ENCODE measurements around the gene AP5B1.
"Not testable (repeated sequence)": the region's sequence is repeated elsewhere in the genome, so short reads cannot be mapped to it uniquely, and the experiment has no call there.

AP5B1 gene

DNA sequence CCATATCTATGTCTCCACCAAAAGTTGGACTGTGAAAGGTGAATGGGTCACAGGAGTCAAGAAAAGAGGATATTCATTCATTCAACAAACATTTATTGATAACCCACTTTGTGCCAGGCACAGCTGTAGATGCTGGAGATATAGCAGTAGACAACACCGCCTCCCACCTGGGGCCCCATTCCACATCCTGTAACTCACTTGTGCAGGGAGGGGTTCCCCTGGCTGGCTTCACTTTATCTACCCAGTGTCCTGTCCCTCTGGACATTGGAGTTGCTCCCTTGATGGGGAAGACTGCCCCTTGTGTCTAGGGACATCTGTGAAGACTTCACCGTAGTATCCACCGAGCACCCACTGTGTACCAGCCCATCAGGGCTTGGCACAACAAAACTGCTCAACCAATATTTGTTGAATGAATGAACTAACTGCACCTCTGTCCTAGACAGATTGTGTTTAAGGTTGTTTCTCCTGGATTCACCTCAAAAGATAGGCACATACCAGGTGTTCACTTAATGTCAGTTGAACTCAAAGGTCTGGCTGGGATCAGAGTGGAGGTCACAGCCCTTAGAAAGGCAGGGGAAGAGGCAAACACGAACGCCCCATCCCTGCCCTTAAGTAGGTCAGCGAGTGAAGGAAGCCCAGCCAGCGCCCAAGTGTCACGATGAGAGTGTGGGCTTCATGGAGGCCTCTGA, 4.7 kb upstream of the AP5B1 start:
- DNase-seq = peak in 1 of 2 donors; percentile 19

DNA sequence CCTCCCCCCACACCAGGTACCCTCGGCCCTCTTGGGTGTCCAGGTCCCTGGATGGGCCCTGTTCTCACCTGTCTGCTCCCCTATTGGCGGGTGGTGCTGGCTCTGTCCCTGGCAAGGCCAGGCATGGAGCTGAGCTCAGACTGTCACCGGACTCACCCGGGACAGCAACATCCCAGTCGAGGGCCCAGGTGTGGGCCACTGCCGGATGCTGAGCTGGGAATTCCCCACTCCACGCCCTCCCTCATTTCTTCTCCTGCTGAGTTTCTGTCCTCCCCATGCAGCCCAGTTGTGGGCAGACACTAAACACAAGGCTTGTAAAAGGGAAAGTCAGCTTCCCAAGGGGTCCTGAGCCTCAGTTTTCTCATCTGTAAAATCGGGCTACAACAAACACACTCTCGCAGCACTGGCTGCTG, 2.0 kb upstream of the AP5B1 start:
- DNase-seq = no peak

DNA sequence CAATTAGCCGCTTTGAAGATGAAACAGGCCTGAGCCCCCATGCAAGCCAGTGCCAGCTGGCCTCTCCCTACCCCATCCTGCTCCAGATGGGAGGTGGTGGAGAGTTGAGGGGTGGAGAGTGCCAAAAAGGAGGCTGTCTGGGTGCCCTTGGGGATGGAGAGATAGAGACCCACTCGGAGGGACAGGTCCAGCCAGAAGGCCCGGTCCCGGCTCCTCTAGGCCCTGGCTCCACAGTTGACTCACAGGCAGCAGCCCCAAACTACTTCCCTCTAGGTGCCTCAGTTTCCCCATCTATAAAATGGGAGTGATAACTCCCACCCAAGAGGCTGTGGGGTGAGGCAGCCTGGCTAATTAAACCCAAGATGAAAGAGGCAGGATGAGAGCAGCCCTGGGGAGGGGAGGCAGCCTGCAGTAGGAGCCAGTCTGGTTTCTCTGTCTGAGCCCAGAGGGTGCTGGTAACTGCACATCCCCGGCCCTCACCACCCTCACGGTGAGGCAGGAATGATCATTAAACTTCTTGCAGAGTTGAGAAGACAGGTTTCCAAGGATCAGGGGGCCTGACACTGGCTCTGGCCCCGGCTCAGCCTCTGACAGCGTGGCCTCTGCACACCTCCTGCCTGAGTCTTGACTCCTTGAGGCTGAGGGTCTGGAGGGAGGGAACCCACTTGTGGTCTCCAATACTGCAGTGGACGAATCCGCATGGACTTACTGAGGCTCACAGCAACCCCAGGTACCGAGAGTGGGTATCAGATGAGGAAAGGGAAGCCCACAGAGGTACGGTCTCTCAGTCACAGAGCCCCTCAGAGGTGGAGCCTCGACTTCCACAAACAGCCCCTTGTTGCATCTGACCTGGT, 1.4 kb upstream of the AP5B1 start:
- DNase-seq = no peak

DNA sequence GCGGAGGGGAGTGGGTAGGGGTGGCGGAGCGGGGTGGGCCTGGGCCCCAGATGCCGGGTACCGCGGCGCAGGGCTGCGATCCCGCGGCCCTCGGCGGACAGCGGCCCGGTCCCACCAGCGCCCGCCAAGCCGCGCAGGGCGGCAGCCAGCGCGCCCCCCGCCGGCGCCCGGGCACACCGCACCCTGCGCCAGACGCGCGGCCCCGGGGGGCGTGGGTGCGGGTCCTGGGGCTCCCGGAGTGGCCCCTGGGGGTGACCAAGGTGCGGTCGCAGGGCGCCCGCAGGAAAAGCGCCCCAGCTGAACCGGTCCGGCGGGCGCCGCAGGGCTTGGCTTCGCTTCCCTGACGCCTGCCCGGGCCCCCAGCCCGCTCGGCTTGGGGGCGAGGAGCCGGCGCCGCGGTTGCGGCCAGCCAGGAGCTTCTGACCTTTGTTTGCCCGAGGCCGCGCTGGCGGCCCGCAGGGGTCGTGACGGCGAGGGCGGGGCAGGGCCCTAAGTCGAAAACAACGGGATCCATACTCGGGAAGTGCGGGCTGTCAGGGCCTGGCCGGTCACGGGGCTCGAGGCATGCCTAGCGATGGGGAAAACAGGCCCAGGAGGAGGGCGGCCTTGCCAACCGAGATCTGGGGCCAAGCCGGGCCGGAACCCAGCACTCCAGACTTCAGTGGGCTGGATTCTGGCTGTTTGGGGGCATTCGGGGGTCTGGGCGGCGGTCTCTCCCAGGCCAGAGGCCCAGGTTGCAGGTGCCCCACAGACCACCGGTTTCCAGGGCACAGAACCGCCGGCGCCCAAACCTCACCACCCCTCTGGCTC, 581 bp upstream of the AP5B1 start:
- no peak for DNase-seq

DNA sequence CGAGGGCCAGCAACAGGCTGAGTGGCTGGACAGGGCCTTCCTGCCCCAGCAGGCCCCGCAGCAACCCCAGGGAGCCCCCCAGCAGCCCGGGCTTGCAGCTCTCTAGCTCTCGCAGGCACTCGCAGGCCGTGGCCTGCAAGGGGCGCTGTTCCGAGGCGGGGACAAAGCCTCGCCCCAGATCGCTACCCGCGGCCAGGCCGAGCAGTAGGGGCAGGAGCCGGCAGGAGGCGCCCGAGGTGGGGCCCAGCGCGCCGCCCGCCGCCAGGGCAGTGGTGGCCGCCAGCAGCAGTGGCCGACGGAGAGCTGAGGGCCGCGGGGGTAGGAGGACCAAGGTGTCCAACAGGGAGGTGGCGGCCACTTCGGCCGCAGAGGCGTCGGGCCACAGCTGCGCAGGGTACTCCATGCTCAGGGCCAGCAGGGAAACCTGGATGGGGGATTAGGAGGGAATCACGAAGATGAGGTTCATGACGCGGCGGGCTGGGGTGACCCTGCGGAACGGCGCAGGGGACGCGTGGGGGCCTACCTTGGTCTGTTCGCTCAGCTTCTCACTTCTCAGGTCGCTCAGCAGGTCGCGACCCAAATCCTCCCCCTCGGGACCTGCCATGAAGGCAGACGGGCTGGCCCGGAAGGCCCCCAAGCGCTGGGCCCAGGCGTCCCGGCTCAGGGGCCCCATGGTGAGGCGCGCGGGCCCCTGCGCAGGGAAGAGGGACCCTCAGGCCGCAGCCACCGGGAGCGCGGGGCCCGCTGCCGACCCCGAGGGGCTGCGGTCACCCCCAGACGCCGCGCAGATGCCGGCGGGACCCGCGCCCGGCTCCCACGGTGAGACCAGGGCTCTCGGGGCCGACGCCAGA, 632 bp downstream of the AP5B1 start:
- DNase-seq = peak; percentile 81

DNA sequence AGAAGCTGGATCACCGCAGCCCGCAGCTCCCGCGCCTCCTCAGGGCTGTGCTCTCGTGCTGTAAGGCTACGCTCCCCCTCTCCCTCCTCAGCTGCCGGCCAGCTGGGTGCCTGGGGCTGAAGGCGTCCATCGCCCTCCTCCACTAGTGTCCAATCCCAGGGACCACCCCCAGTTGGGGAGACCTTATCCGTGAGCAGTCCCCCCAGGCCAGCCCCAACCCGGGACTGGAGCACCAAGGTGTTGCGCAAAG, 1.2 kb downstream of the AP5B1 start:
- no peak for DNase-seq

DNA sequence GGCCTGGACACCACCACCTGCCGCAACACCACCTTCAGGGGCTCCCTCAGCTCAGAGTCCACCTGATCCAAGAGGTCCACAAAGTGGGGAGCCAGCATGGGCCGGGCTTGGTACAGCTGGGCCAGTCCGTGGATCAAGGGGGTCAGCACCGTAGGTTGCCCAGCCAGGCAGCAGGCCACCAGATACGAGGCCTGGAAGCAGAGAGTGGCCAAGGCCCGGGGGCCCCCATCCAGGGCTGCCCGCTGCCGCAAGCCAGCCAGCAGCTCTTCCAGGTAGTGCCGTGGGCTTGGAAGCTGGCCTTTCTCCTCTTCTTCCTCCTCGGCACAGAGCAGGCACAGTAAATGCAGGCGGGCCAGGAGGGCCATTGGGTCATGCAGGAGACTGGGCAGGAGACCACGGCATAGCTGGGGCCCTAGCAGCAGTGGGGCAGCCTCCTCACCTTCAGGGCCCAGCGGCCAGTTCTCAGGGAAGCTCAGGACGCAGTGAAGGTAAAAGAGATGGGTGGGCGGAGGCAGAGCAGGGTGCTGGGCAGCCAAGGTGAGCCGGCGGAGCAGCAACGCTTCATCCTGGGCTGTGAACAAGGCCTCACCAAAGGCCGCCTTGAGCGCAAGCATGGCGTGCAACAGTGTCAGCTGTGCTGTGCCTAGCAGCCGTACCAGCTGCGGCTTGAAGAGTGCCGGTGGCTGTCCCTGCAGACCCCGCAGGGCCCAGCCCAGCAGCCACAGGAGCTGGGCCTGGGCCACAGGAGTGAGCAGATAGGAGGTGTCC, 1.7 kb downstream of the AP5B1 start:
- DNase-seq = no peak

DNA sequence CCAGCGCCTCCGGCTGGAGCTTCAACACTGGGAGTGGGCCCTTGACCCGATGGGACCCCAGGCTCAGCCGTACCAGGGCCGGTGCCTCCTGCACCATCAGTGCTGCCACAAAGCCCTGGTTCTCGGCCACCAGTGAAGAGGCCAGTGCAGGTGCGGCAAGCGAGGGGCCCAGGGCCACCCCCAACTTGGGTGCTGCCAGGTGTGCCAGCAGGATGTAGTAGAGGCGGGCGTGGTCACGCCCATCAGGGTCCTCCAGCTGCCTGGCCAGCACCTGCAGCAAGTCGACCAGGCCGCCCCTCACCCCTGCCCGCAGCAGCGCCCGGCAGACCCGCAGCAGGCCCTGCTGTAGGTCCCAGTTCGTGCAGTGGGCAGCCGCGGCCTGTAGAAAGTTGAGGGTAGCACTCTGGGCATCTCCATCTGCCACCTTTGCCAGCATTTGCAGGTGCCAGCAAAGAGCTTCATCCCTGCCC, 2.3 kb downstream of the AP5B1 start:
- DNase-seq = no peak

DNA sequence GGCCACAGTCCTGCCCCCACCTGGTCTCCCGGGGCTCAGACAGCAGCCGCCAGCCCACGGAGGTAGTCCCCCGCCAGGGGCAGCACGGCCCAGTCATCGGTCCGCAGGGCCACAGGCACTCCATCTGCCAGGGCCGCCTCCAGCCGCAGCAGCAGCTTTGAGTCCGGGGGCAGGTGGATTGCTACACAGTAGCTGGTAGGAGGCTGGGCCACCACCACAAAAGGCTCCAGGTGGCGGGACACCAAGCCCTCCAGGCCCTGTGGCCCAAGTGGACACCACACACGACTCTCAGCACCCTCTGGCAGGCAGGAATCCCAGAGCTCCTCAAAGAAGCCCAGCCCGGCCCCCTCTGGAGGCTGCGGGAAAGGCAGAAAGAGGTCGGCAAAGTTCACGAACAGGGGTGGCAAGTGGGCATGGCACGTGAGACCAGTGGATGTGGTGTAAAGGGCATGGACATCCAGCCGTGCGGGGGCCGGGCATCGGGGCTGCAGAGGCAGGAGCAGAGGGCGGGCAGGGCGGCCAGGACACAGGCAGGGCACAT, 2.9 kb downstream of the AP5B1 start:
- no peak for DNase-seq

DNA sequence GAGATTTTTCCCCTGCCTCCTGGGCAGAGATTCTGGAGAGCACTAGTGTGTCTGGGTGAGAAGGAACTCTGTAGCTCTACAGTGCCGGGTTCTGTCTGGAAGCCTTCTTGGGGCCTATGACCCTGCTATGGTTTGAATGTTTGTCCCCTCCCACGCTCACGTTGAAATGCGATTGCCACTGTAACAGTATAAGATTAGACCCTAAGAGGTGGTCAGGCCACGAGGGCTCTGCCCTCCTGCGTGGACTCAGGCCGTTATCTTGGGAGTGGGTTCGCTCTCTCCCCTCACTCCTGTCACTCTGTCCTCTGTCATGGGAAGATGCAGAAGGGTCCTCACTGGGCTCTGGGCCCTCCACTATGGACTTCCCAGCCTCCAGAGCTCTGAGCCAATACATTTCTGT, 3.5 kb downstream of the AP5B1 start:
- DNase-seq = no peak

DNA sequence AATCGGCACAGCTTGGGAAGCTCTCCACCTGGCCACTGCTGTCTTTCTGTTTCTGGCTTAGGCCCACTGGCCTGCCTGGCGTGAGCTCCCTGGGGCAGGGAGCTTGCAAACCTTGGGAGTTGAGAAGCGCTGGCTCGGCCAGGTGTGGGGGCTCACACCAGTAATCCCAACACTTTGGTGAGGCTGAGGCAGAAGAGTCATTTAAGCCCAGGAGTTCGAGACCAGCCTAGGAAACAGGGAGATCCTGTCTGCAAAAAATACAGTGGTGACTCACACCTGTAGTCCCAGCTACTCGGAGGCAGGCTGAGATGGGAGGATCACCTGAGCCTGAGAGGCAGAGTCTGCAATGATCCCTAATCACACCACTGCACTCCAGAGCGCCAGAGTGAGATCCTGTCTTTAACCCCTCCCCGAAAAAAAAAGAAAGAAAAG, 4.0 kb downstream of the AP5B1 start:
- no peak for DNase-seq

DNA sequence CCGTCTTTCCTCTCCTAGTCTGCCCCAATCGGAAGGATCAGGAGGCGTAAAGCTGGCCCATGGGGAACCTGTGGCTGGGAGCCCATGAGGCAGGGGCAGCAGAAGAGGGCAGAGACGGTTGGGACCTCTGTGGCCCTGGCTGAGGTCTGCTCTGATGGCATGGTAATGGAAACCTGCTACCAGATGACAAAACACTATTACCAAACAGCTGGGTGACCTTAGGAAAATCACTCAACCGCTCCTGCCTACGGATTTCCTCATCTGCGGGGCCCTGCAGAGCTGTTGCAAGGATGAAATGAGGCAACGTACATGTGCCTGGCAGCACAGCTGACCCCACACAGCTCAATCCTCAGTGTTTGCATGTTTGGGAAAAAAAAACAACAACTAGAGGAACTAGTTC, 4.6 kb downstream of the AP5B1 start:
- DNase-seq = peak in 1 of 2 donors; percentile 70

DNA sequence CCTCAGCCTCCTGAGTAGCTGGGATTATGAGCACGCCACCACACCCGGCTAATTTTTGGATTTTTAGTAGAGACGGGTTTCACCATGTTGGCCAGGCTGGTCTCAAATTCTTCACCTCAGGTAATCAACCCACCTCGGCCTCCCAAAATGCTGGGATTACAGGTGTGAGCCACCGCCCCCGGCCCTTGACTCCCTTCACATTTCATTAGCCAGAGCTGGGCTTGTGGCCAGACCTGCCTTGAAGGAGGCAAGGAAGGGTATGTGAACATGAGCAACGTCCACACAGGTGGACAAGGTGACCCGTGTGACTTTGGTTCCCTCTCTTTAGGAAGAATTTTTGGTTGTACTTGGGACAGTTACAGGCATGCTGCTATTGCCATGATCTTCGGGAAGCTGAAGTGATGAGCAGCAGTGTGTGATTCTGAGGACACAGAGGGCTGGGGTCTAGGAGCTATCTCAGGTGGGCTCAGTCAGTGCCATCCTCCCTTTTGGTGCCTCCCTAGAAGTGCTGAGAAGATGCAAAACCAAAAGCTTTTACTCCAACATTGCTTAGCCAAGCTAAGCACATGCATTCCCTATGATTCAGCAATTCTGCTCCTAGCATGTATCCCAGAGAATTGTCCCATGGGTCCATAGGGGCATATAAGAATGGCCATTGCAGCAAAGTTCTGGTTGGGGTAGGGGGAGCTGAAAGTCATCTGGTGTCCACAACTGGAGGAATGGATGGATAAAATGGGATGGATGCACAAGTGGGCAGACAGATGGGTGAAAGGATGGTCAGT, 6.1 kb downstream of the AP5B1 start:
- no peak for DNase-seq

DNA sequence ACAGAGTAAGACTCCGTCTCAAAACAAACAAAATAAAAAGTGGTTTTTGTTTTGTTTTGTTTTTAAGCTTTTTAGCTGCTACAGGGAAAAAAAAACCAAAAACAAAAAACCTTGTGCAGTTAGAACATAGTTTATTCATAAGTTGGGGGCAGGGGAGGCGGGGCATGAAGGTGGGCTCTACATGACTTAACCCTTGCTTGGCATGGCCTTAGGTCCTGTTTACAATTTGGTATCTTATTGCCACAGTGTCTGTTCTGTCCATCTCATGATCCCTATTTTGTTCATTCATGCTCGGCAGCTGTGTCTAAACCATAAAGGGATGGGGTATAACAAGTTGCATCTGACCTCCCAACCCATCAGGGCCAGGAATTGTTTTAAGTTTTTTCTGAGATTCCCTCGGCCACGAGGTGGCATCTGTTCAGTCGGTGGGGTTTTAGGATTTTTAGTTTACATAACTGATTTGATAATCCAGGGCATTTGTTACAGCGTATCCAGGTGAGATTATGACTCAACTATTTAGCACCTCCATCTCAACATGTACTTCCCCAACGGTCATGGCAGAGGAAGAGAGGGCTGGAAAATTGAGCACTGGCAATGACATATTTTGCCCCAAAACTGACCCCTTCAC, 6.9 kb downstream of the AP5B1 start:
- DNase-seq = no peak

DNA sequence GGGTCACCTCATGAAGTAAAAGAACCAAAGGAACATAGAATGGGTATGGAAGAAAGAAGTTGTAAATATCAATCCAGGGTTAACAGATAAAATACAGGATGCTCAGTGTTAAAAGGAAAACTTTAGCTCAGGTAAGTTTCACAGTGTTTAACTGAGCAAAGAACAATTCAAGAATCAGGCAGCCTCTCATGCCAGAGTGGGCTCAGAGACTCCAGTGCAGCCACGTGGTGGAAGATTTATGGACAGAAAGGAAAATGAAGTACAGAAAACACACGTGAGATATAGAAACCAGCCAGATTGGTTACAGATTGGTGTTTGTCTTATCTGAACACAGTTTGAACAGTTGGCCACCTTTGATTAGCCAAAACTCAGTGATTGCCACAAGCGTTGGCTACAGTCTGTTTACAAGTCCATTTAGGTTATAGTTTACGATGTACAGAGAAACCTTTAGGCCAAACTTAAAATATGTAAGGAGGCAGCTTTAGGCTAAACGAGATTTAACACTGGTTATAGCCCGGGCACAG, 9.1 kb downstream of the AP5B1 start:
- no peak for DNase-seq

DNA sequence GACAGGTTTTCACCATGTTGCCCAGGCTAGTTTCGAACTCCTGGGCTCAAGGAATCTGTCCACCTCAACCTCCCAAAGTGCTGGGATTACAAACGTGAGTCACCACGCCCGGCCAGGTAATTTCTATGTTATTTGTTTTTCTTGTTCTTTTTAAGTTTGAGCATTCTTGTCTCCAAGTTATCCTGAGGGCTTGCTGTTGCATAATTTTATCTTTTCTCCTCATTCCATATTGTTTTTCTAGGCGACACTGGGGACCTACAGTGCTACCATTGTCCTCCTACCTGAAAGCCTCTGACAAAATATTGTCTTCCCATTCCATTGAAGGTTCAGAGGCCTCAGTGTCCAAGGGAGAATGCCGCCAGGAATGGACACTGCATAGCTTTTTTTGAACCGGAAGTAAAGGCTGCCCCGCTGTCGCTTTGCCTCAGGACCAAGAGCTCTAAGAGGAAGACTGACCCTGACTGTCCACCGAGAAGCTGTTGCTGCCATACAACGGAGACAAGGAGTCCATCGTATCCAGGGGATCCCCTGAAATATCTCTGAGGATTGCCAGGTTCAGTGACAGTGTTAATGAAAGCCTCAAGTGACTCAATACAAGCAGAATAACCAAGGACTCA, 9.7 kb downstream of the AP5B1 start:
- DNase-seq = no peak

DNA sequence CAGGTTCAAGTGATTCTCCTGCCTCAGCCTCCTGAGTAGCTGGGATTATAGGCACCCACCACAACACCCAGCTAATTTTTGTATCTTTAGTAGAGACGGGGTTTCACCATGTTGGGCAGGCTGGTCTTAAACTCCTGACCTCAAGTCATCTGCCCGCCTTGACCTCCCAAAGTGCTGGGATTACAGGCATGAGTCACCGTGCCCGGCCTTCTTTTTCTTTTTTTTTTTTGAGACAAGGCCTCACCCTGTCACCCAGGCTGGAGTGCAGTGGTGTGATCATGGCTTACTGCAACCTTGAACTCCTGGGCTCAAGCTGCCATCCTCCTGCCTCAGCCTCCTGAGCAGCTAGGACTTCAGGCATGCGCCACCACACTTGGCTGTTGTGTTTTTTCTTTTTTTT, 13.0 kb downstream of the AP5B1 start:
- not testable (repeated sequence) for DNase-seq

DNA sequence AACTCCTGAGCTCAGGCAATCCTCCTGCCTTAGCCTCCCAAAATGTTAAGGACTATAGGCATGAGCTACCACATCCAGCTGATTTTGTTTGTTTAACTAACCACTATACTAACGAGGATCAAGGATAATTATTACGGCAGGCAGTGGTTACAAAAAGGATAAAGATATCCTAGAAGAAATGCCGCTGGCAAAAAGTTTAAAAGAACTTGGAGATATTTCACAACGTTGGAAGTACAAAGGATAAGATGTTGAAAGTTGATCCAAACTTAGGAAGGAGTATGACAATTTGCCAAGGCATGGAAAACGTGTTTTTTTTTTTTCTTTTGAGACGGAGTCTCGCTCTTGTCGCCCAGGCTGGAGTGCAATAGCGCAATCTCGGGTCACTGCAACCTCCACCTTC, 13.4 kb downstream of the AP5B1 start:
- DNase-seq = no peak

DNA sequence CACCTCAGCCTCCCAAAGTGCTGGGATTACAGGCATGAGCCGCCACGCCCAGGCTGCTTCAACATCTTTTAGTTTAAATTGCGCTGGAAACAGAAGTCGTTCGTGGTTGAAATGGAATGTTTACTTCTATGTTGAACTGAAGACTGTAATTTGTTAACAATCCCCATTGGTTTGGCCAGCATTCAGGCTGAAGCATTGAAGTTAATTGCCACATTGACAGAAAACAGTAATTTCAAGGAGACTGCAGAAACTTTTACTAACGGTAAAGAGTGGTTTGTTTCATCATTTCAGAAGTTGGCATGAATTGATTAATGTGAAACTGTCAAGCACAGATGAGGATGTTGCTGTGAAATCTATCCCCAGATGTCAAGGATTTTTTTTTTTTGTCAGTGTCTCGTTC, 14.2 kb downstream of the AP5B1 start:
- no peak for DNase-seq

DNA sequence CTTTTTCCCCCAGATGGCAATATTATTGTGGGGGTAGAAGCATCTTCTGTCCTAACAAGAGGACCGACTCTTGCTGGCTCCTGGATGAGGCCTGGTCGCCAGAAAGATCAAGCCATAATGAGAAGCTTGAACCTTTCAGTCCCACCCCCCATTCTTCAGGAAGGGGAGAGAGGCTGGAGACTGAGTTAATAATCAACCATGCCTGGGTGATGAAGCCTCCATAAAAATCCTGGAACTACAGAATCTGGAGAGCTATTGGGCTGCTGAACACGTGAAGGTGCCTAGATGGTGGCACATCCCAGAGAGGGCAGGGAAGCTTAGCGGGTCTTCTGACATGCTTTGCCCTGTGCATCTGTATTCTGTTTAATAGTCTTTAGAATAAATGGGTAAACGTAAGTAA, 16.3 kb downstream of the AP5B1 start:
- DNase-seq = no peak
